BE2C (cell line): ENCODE measurements around the gene CRIM1.
A peak's percentile ranks its signal among the peaks of the same experiment; 100 is the strongest.

ENCODE experiments used
- DNase-seq: peaks from one replicate; pipeline ENCODE4 v3.0.0-alpha.2; 2020
- H3K27me3 ChIP-seq: fragments of 250-450 bp; sonication (Bioruptor Pico); 2 replicates; pipeline ENCODE4 v1.5.1; 2020; ENCODE audit warnings: mild to moderate bottlenecking
- H3K36me3 ChIP-seq: fragments of 250-450 bp; sonication (Bioruptor Pico); 2 replicates; pipeline ENCODE4 v1.5.1; 2020; ENCODE audit warnings: mild to moderate bottlenecking
- H3K4me1 ChIP-seq: fragments of 250-450 bp; sonication (Bioruptor Pico); 2 replicates; pipeline ENCODE4 v1.5.1; 2020
- H3K4me3 ChIP-seq: 2 replicates; pipeline ENCODE4 v1.5.1; 2011; ENCODE audit warnings: low read depth, low read length
- H3K9me3 ChIP-seq: fragments of 250-450 bp; sonication (Bioruptor Pico); 2 replicates; pipeline ENCODE4 v1.5.1; 2020
- CTCF ChIP-seq: IDR thresholded peaks from 2 replicates; pipeline ENCODE4 v1.5.1; 2012; ENCODE audit warnings: mild to moderate bottlenecking, low read depth, low read length

The CRIM1 gene

GRCh38 chr2:36544638-36545338 is 189.2 kb downstream of the CRIM1 start:
- peak; percentile 25; the same call in 1 of the 2 replicates for TF ChIP-seq CTCF
- no peak for DNase-seq
- Histone ChIP-seq H3K36me3 (no peaks in the 10 kb centered on the region), H3K4me1 (no peaks in the 10 kb centered on the region), H3K9me3 (no peaks in the 10 kb centered on the region), H3K4me3 (no peak overlapping the region), H3K27me3 (no peaks in the 10 kb centered on the region)

GRCh38 chr2:36545871-36546416 is 190.4 kb downstream of the CRIM1 start:
- DNase-seq: no peak
- Histone ChIP-seq H3K27me3 (no peaks in the 10 kb centered on the region), H3K9me3 (no peaks in the 10 kb centered on the region), H3K4me3 (no peak overlapping the region), H3K36me3 (no peaks in the 10 kb centered on the region), H3K4me1 (no peaks in the 10 kb centered on the region)
- no peak for TF ChIP-seq CTCF

DNA sequence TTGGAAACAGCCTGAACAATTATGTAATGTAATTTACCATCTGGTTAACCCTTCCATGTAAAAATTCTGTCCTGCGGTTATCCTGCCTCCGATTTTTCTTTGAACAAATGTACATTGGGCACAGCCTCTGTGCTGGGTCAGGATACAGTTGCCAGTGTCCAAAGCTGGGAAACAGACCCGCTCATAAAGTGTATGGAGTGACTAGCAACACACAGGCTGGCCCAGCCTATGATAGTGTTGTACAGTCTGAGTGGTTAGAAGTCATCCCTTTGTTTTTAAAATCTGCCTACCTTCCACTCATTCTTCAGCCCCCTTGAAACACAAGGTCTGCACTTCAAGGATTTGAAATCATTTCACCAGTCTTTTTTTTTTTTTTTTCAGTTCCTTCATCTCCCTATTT is 192.3 kb downstream of the CRIM1 start:
- no peak overlapping the region for H3K4me3 ChIP-seq
- no peak for TF ChIP-seq CTCF
- H3K9me3 ChIP-seq: no peaks in the 10 kb centered on the region
- no peaks in the 10 kb centered on the region for H3K4me1 ChIP-seq
- no peaks in the 10 kb centered on the region for H3K27me3 ChIP-seq
- no peak for DNase-seq
- H3K36me3 ChIP-seq: no peaks in the 10 kb centered on the region; the same call in 1 of the 2 replicates

DNA sequence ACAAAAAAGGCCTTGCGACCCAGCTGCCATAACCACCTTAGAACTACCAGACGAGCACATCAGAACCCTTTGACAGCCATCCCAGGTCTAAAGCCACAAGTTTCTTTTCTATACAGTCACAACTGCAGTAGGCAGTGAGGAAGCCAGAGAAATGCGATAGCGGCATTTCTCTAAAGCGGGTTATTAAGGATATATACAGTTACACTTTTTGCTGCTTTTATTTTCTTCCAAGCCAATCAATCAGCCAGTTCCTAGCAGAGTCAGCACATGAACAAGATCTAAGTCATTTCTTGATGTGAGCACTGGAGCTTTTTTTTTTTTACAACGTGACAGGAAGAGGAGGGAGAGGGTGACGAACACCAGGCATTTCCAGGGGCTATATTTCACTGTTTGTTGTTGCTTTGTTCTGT is 193.6 kb downstream of the CRIM1 start:
- no peaks in the 10 kb centered on the region for H3K4me1 ChIP-seq
- TF ChIP-seq CTCF: no peak
- H3K9me3 ChIP-seq: no peaks in the 10 kb centered on the region
- H3K4me3 ChIP-seq: no peak overlapping the region
- no peaks in the 10 kb centered on the region; the same call in 1 of the 2 replicates for H3K36me3 ChIP-seq
- no peak for DNase-seq
- no peaks in the 10 kb centered on the region for H3K27me3 ChIP-seq

DNA sequence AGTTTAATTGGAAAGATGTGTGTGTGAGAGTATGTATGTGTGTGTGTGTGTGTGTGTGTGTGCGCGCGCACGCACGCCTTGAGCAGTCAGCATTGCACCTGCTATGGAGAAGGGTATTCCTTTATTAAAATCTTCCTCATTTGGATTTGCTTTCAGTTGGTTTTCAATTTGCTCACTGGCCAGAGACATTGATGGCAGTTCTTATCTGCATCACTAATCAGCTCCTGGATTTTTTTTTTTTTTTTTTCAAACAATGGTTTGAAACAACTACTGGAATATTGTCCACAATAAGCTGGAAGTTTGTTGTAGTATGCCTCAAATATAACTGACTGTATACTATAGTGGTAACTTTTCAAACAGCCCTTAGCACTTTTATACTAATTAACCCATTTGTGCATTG is 194.4 kb downstream of the CRIM1 start:
- no peaks in the 10 kb centered on the region; the same call in 1 of the 2 replicates for H3K36me3 ChIP-seq

More for the DNA sequence above, 194.4 kb downstream of the CRIM1 start:
- Histone ChIP-seq H3K9me3 (no peaks in the 10 kb centered on the region), H3K4me1 (no peaks in the 10 kb centered on the region), H3K4me3 (no peak overlapping the region), H3K27me3 (no peaks in the 10 kb centered on the region)
- no peak for DNase-seq
- no peak for TF ChIP-seq CTCF
